ENCODE measurements around the gene IQCM.

Gene IQCM

GRCh38 chr4:149328161-149328560, 487.5 kb downstream of the IQCM start:
- no peak for DNase-seq (ENCODE audit: insufficient read length)
- TF ChIP-seq POLR2A (IDR thresholded peaks at IDR 0.05; ENCODE audit: low read depth, low read length) (no peak), TAF1 (IDR thresholded peaks at IDR 0.05; ENCODE audit: borderline replicate concordance, low read depth, low read length) (no peak), POLR2AphosphoS5 (IDR thresholded peaks at IDR 0.05; ENCODE audit: low read depth, low read length) (no peak)
- FAIRE-seq, result no peak

GRCh38 chr4:149322203-149322602, 493.4 kb downstream of the IQCM start:
- TF ChIP-seq POLR2AphosphoS5 (IDR thresholded peaks at IDR 0.05; ENCODE audit: low read depth, low read length) (no peak), POLR2A (IDR thresholded peaks at IDR 0.05; ENCODE audit: low read depth, low read length) (no peak), TAF1 (IDR thresholded peaks at IDR 0.05; ENCODE audit: borderline replicate concordance, low read depth, low read length) (no peak)
- FAIRE-seq (no peak), DNase-seq (ENCODE audit: insufficient read length) (no peak)

GRCh38 chr4:149321438-149321837, 494.2 kb downstream of the IQCM start:
- DNase-seq (ENCODE audit: insufficient read length), result no peak
- FAIRE-seq, result no peak
- no peak for TF ChIP-seq POLR2AphosphoS5 (IDR thresholded peaks at IDR 0.05; ENCODE audit: low read depth, low read length)

- FAIRE-seq (no peak), DNase-seq (ENCODE audit: insufficient read length) (no peak)
- TF ChIP-seq POLR2AphosphoS5 (IDR thresholded peaks at IDR 0.05; ENCODE audit: low read depth, low read length), result no peak
- TF ChIP-seq POLR2A (IDR thresholded peaks at IDR 0.05; ENCODE audit: low read depth, low read length), result no peak
- TF ChIP-seq TAF1 (IDR thresholded peaks at IDR 0.05; ENCODE audit: borderline replicate concordance, low read depth, low read length), result no peak
These were observed 504.6 kb downstream of the IQCM start for GRCh38 chr4:149311076-149311475.

GRCh38 chr4:149306537-149306936, 509.1 kb downstream of the IQCM start:
- FAIRE-seq (no peak), DNase-seq (ENCODE audit: insufficient read length) (no peak)
- TF ChIP-seq POLR2AphosphoS5 (IDR thresholded peaks at IDR 0.05; ENCODE audit: low read depth, low read length) (no peak), POLR2A (IDR thresholded peaks at IDR 0.05; ENCODE audit: low read depth, low read length) (no peak), TAF1 (IDR thresholded peaks at IDR 0.05; ENCODE audit: borderline replicate concordance, low read depth, low read length) (no peak)
